Right cardiac atrium (tissue), 5 donors: ENCODE results near the gene CST9L. TPM values are rescaled to one million over a fixed set of nuclear protein-coding genes. Genes with fewer than 3 reads are reported as not detected.
A peak's percentile ranks its signal among the peaks of the same experiment; 100 is the strongest.

Experiments
- ATAC-seq, 2 donors: fragments of 200-7000 bp; cut with Tn5 transposase; one replicate each; pipeline versions ENCODE4 v1.8.0 to v1.9.1; 2020; ENCODE audit warnings: moderate library complexity in 2 of 2, mild to moderate bottlenecking in 1 of 2
- DNase-seq, 3 donors: peaks; one replicate each; pipeline ENCODE4 v3.0.0-alpha.2; 2020
- H3K27ac ChIP-seq: one replicate; pipeline ENCODE4 v1.5.1; 2013; ENCODE audit warnings: mild to moderate bottlenecking, low read length, control low read depth, moderate library complexity
- H3K27me3 ChIP-seq: one replicate; pipeline ENCODE4 v1.6.1; 2013; ENCODE audit not compliant: control insufficient read depth, insufficient read depth
- H3K4me1 ChIP-seq: one replicate; pipeline ENCODE4 v1.6.1; 2013; ENCODE audit warnings: low read length; ENCODE audit not compliant: control insufficient read depth, insufficient read depth
- H3K4me3 ChIP-seq: one replicate; pipeline ENCODE4 v1.5.1; 2013; ENCODE audit warnings: low read length, control low read depth
- H3K9me3 ChIP-seq: one replicate; pipeline ENCODE4 v1.6.1; 2013; ENCODE audit warnings: low read length; ENCODE audit not compliant: control insufficient read depth
- WGBS: extraction: QIAGEN DNeasy Blood & Tissue Kit; methylation state at CpG from one replicate; pipeline ENCODE4 v1.1.7; 2013; 5-methylcytosine and 5-hydroxymethylcytosine counted together
- intact Hi-C, 4 donors: fragments of 100-400 bp; cut with DNase I; formaldehyde crosslinking; loops; one replicate each; pipeline versions ENCODE4 v1.11.0 to v1.14.0; 2022 to 2023
- polyA plus RNA-seq: library from polyadenylated mRNA; stranded (reverse); fragments of 200-250 nt; gene quantifications from one replicate; pipeline ENCODE4 v1.2.3, GENCODE V29; 2013
- total RNA-seq, 4 donors: library from RNA; stranded (reverse); fragmentation: NEBNext Ultra II Directional; extraction: Animal tissue kit (Norgen Biotek cat#: 25700); gene quantifications; one replicate each; pipeline ENCODE4 v1.2.1, GENCODE V29; 2021
- donor health status: healthy with polysubstance abuse.
- donor health status: DM: no; HTN: yes; CAD: no.
- donor health status: DM: no; HTN: no; CAD: no.
- donor health status: DM: no; HTN: yes; CAD: no; lungs with severe emphysema.
- donor health status: DM: yes; HTN: yes; CAD: no.

Gene CST9L
- total and polyA plus RNA-seq, 5 donors = not detected

DNA sequence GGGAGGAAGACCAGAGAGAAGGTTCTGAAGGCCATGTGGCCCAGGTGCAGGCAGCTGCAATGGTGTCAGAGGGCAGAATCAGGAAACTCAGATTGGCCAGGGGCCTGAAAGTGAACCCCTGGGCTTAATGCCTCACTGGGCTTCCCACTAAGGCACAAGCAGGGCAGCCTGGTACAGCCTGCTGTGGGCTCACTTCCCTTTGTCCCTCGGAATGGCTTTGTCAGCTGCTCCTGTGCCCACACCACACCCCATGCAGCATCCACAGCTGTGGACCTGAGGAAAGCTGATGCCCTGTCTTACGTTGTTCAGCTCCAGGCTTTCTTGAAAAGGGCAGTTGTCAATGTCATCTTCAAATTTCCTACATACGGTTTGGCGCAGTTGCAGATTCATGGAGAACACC is 35.0 kb upstream of the CST9L start:
- Histone ChIP-seq H3K27me3 (no peaks in the 10 kb centered on the region), H3K4me1 (no peaks in the 10 kb centered on the region), H3K27ac (no peak overlapping the region), H3K9me3 (no peaks in the 10 kb centered on the region), H3K4me3 (no peak overlapping the region)
- intact Hi-C loops = loop anchor here (5.0 to 10.0 kb wide), 2 partner anchors 159 to 161 kb away; no protein-coding TSS in a partner anchor
- no peak for DNase-seq
- 87% methylated on average over 4 of the region's 4 CpGs for WGBS
- ATAC-seq = no peak

- ATAC-seq = no peak
- intact Hi-C loops = loop anchor here (5.0 to 10.0 kb wide), 2 partner anchors 158 to 160 kb away; no protein-coding TSS in a partner anchor
- Histone ChIP-seq H3K4me1 (no peaks in the 10 kb centered on the region), H3K9me3 (no peaks in the 10 kb centered on the region), H3K27me3 (no peaks in the 10 kb centered on the region), H3K4me3 (no peak overlapping the region), H3K27ac (no peak overlapping the region)
- no peak for DNase-seq
- 68% methylated on average over 6 of the region's 6 CpGs for WGBS
Observed at GRCh38 chr20:23602699-23603098, 34.4 kb upstream of the CST9L start.

GRCh38 chr20:23602241-23602640 is 34.0 kb upstream of the CST9L start:
- ATAC-seq (no peak), DNase-seq (no peak)
- H3K27me3 ChIP-seq = no peaks in the 10 kb centered on the region
- H3K9me3 ChIP-seq = no peaks in the 10 kb centered on the region
- intact Hi-C loops = loop anchor here (5.0 to 10.0 kb wide), 2 partner anchors 157 to 160 kb away; no protein-coding TSS in a partner anchor
- no peak overlapping the region for H3K4me3 ChIP-seq
- H3K4me1 ChIP-seq = no peaks in the 10 kb centered on the region
- H3K27ac ChIP-seq = no peak overlapping the region
- 68% methylated on average over 2 of the region's 2 CpGs for whole genome bisulfite sequencing

GRCh38 chr20:23601715-23602114 is 33.4 kb upstream of the CST9L start:
- no peaks in the 10 kb centered on the region for H3K27me3 ChIP-seq
- ATAC-seq (no peak), DNase-seq (no peak)
- H3K9me3 ChIP-seq = no peaks in the 10 kb centered on the region
- no peaks in the 10 kb centered on the region for H3K4me1 ChIP-seq
- H3K4me3 ChIP-seq = no peak overlapping the region
- 64% methylated on average over 4 of the region's 4 CpGs for WGBS
- intact Hi-C loops = loop anchor here (5.0 to 10.0 kb wide), 2 partner anchors 157 to 159 kb away; no protein-coding TSS in a partner anchor
- no peak overlapping the region for H3K27ac ChIP-seq

GRCh38 chr20:23598481-23598880 is 30.2 kb upstream of the CST9L start:
- Histone ChIP-seq H3K4me1 (no peaks in the 10 kb centered on the region), H3K27me3 (no peaks in the 10 kb centered on the region), H3K9me3 (no peaks in the 10 kb centered on the region), H3K4me3 (no peak overlapping the region), H3K27ac (no peak overlapping the region)
- intact Hi-C loops = no loop called here
- DNase-seq = no peak
- no peak for ATAC-seq

- intact Hi-C loops = no loop called here
- 52% methylated on average over 2 of the region's 2 CpGs for WGBS
- H3K4me1 ChIP-seq = no peaks in the 10 kb centered on the region
- H3K4me3 ChIP-seq = no peak overlapping the region
- DNase-seq (no peak), ATAC-seq (no peak)
- H3K27me3 ChIP-seq = no peaks in the 10 kb centered on the region
- H3K27ac ChIP-seq = no peak overlapping the region
- H3K9me3 ChIP-seq = no peaks in the 10 kb centered on the region
Observed at GRCh38 chr20:23596579-23597250, 28.4 kb upstream of the CST9L start.

- H3K4me1 ChIP-seq = no peaks in the 10 kb centered on the region
- DNase-seq (no peak), ATAC-seq (no peak)
- 62% methylated on average over 1 of the region's 1 CpG for WGBS
- H3K27ac ChIP-seq = no peak overlapping the region
- H3K27me3 ChIP-seq = no peaks in the 10 kb centered on the region
- H3K4me3 ChIP-seq = no peak overlapping the region
- no peaks in the 10 kb centered on the region for H3K9me3 ChIP-seq
- intact Hi-C loops = no loop called here
Observed at GRCh38 chr20:23595941-23596340, 27.7 kb upstream of the CST9L start.

GRCh38 chr20:23588434-23589403 is 20.4 kb upstream of the CST9L start:
- peak in 1 of 3 donors; percentile 6 for DNase-seq
- no peaks in the 10 kb centered on the region for H3K9me3 ChIP-seq
- no peak overlapping the region for H3K27ac ChIP-seq
- no peaks in the 10 kb centered on the region for H3K4me1 ChIP-seq
- ATAC-seq = no peak
- 87% methylated on average over 10 of the region's 10 CpGs for WGBS
- intact Hi-C loops = no loop called here
- no peaks in the 10 kb centered on the region for H3K27me3 ChIP-seq
- no peak overlapping the region for H3K4me3 ChIP-seq

- intact Hi-C loops = no loop called here
- no peak for DNase-seq
Observed at GRCh38 chr20:23587631-23588030, 19.3 kb upstream of the CST9L start.

GRCh38 chr20:23586735-23587525 is 18.6 kb upstream of the CST9L start:
- DNase-seq = peak in 1 of 3 donors; percentile 46

More at GRCh38 chr20:23587631-23588030, 19.3 kb upstream of the CST9L start:
- Histone ChIP-seq H3K27ac (no peak overlapping the region), H3K27me3 (no peaks in the 10 kb centered on the region), H3K4me1 (no peaks in the 10 kb centered on the region), H3K4me3 (no peak overlapping the region), H3K9me3 (no peaks in the 10 kb centered on the region)
- 75% methylated on average over 7 of the region's 7 CpGs for WGBS
- ATAC-seq = no peak

More at GRCh38 chr20:23586735-23587525, 18.6 kb upstream of the CST9L start:
- WGBS = 61% methylated on average over 13 of the region's 13 CpGs
- intact Hi-C loops = no loop called here
- Histone ChIP-seq H3K4me1 (no peaks in the 10 kb centered on the region), H3K4me3 (no peak overlapping the region), H3K27ac (no peak overlapping the region), H3K9me3 (no peaks in the 10 kb centered on the region), H3K27me3 (no peaks in the 10 kb centered on the region)
- ATAC-seq = no peak
